GM15510 (cell line): Measurements from ENCODE around the gene ANAPC4.
A peak's percentile ranks its signal among the peaks of the same experiment; 100 is the strongest.

Experiments used
- POLR2A ChIP-seq: IDR thresholded peaks from 3 replicates; pipeline ENCODE4 v1.6.1; 2011; ENCODE audit warnings: borderline replicate concordance; ENCODE audit not compliant: insufficient read length; ENCODE audit errors: extremely low read depth

Gene ANAPC4

GRCh38 chr4:25376754-25377571, at the start of gene ANAPC4:
Gene ANAPC4, plus strand, starts transcription at chr4:25377263. Its CDS starts 165 bp downstream, at chr4:25377428.
- peak; percentile 87 for TF ChIP-seq POLR2A

GRCh38 chr4:25330335-25330734, 46.7 kb upstream of the ANAPC4 start:
- no peak for TF ChIP-seq POLR2A

- TF ChIP-seq POLR2A: no peak
Measured at GRCh38 chr4:25330905-25331808, 45.9 kb upstream of the ANAPC4 start.

GRCh38 chr4:25343671-25344070, 33.4 kb upstream of the ANAPC4 start:
- TF ChIP-seq POLR2A: no peak

GRCh38 chr4:25345744-25346143, 31.3 kb upstream of the ANAPC4 start:
- TF ChIP-seq POLR2A: no peak

- no peak for TF ChIP-seq POLR2A
Measured at GRCh38 chr4:25346913-25347312, 30.1 kb upstream of the ANAPC4 start.

- TF ChIP-seq POLR2A: no peak
Measured at GRCh38 chr4:25347473-25347872, 29.6 kb upstream of the ANAPC4 start.

- TF ChIP-seq POLR2A: no peak
Measured at GRCh38 chr4:25347971-25348370, 29.1 kb upstream of the ANAPC4 start.

- TF ChIP-seq POLR2A: no peak
Measured at GRCh38 chr4:25350561-25350960, 26.5 kb upstream of the ANAPC4 start.

- no peak for TF ChIP-seq POLR2A
Measured at GRCh38 chr4:25351777-25352416, 25.2 kb upstream of the ANAPC4 start.

- no peak for TF ChIP-seq POLR2A
Measured at GRCh38 chr4:25356068-25356467, 21.0 kb upstream of the ANAPC4 start.

GRCh38 chr4:25358515-25359275, 18.4 kb upstream of the ANAPC4 start:
- no peak for TF ChIP-seq POLR2A

GRCh38 chr4:25361253-25361652, 15.8 kb upstream of the ANAPC4 start:
- no peak for TF ChIP-seq POLR2A

- TF ChIP-seq POLR2A: no peak
Measured at GRCh38 chr4:25367004-25367621, 9.9 kb upstream of the ANAPC4 start.
